Measurements from ENCODE around the gene EBI3. TPM values are rescaled to one million over a fixed set of nuclear protein-coding genes. Genes with fewer than 3 reads are reported as not detected.
"Not testable (repeated sequence)": the region's sequence is repeated elsewhere in the genome, so short reads cannot be mapped to it uniquely, and the experiment has no call there.

The EBI3 gene
- total RNA-seq, 1 donor = 0.27 TPM

DNA sequence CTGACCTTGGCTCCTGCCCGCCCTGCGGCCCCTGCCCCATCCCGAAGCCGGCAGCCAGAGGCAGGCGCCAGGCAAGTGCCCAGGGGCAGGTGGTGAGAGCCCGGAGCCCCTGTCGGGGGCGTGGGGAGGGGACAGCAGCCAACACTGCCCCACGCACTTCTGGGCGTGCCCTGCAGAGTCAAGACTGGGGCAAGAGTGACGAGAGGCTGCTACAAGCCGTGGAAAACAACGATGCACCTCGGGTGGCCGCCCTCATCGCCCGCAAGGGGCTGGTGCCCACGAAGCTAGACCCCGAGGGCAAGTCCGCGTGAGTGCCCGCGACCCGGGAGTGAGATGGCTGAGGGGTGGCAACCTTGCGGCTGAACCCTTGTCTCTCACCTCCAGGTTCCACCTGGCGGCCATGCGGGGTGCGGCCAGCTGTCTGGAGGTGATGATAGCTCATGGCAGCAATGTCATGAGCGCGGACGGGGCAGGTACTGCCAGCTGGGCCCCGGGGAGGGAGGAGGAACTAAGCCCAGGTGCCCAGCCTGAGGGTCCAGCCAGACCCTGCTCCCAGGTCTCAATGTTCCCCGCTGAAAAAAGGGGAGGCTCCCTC lies 29.5 kb upstream of the EBI3 start:
- DNase-seq (ENCODE audit: low read depth in 2 of 3, low spot score in 2 of 3) = no peak

DNA sequence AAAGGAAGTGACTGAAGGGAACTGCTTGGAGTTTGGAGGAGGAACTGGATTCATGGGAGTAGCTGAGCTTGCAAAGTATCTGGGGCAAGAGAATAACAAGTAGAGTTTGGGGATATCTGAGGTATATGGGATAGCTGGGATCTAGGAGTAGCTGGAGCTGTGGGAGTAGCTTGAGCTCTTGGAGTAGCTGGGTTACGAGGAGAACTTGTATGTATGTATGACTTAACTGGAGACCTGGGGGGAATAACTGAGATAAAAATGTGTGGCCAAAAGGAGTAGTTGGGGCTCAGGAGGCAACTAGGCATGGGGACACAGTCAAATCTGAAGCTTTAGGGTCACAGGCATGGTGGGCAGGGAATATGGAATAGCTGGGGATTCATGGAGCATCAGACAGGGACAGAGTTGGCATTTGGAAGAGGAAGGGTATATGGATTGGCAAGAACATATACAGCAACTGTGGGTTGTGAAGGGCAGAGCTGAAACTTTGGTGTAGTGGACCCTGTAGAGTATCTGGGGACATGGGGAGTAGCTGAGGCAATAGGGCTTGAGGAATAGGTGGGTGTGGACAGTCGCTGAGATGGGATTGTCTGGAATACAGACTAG lies 28.3 kb upstream of the EBI3 start:
- no peak for DNase-seq (ENCODE audit: low read depth in 2 of 3, low spot score in 2 of 3)

DNA sequence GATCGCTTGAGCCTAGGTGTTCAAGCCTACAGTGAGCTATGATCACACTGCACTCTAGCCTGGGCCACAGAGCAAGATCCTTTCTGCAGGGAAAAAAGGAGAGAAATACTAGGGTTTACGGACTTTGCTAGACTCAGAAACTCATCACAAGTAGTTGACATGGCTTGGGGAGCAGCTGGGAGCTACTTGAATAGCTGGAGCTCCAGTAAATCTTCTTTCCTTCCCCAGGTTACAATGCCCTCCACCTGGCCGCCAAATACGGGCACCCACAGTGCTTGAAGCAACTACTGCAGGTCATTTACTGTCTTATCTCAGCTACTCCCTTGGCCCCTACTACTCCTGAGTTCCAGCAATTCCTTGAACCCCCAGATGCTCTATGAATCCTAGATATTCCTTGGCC lies 27.5 kb upstream of the EBI3 start:
- no peak for DNase-seq (ENCODE audit: low read depth in 2 of 3, low spot score in 2 of 3)

DNA sequence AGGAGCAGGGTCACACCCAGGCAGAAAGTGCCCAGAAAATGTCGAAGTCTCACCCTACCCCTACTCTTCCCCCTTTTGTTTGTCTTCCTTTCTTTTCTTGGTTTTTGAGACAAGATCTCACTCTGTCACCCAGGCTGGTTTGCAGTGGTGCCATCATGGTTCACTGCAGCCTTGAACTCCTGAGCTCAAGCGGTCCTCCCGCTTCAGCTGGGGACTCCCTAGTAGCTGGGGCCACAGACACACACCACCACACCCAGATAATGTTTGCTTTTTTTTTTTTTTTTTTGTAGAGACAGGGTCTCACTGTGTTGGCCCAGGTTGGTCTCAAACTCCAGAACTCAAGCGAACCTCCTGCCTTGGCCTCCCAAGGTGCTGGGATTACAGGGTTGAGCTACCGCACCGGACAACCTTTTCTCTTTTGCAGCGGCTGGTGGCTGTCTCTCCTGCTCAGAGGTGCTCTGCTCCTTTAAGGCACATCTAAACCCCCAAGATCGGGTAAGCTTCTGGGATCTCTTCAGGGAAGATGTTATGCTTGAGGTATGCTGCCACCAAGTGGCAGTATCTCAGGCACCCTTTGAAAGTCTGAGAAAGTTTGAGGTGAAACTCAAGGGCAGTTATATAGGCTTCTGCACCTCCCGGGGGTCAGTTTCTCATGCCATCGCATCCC lies 22.4 kb upstream of the EBI3 start:
- no peak for DNase-seq (ENCODE audit: low read depth in 2 of 3, low spot score in 2 of 3)

DNA sequence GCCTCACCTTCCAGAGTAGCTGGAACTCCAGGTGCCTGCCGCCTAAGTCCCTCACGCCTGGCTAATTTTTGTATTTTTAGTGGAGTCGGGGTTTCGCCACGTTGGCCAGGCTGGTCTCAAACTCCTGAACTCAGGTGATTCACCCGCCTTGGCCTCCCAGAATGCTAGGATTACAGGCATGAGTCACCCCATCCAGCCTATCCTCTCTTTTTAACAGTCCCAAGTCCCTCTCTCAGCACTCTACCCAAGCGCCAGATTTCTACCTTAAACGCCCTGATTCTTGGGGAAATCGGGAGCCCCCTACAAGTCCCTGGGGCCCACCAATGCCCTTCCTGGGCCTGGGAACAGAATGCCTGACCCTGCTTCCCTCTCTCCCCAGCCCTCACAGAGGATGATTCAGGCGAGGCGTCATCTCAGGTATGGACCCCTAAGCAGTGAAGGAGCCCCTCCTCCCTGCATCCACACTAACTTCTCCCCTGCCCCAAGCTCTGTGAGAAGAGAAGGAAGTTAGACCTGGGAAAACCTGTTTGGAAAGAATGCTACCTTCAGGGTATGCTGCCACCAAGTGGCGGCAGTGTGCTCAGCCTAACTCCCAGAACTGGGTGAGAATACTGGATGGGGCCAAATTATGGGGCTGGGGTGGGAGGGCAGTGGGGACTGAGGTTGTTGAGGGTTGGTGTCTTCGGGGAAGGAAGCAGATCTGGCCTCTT lies 20.8 kb upstream of the EBI3 start:
- no peak for DNase-seq (ENCODE audit: low read depth in 2 of 3, low spot score in 2 of 3)

DNA sequence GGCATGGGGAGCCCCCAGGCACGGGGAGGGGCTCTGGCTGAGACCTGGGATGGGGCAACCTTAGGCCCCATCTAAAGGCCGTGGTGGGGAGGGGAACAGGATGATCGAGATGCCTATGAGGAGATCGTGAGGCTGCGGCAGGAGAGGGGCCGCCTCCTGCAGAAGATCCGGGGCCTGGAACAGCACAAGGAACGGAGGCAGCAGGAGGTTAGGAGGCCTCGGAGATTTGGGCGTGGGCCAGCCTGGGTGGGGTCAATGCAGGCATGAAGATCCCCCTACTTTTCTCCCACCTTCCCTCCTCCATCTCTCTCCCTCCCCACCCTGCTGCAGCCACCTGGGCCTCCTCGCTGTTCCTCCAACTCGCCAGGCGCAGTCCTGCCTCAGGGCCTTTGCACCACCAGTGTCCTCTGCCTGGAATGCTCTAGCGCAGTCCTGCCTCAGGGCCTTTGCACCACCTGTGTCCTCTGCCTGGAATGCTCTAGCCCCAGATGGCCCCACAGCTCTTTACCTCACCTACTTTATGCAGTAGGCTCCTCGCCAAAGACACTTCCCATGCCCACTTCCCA lies 19.1 kb upstream of the EBI3 start:
- no peak for DNase-seq (ENCODE audit: low read depth in 2 of 3, low spot score in 2 of 3)

DNA sequence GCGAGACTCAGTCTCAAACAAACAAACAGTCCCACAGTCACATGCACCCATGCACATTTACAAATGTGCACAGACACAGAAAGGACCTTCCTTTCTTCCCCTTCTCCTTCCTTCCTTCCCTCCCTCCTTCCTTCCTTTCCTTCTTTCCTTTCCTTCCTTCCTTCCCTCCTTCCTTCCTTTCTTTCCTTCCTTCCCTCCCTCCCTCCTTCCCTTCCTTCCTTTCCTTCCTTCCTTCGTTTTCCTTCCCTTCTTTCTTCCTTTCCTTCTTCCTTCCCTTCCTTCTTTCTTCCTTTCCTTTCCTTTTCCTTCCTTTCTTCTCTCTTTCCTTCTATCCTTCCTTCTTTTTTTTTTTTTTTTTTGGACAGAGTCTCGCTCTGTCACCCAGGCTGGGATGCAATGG lies 16.2 kb upstream of the EBI3 start:
- DNase-seq (ENCODE audit: low read depth in 2 of 3, low spot score in 2 of 3) = no peak

DNA sequence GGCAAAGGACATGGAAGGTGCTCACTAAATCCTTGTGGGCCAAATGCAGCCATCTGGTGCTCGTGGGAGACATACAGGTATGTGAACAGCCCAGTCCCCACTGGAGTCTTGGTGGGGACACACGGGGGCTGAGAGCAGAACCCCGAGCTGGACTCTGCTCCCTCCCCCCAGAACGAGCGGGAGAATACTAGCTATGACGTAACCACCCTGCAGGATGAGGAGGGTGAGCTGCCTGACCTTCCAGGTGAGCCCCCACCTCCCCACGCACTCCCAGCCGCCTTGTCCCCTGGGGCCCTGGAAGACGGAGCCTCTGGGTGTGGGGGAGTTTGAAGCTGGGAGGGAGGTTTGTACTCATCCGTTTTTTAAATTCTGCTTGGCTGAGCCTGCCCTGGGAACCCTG lies 13.5 kb upstream of the EBI3 start:
- DNase-seq (ENCODE audit: low read depth in 2 of 3, low spot score in 2 of 3) = no peak

DNA sequence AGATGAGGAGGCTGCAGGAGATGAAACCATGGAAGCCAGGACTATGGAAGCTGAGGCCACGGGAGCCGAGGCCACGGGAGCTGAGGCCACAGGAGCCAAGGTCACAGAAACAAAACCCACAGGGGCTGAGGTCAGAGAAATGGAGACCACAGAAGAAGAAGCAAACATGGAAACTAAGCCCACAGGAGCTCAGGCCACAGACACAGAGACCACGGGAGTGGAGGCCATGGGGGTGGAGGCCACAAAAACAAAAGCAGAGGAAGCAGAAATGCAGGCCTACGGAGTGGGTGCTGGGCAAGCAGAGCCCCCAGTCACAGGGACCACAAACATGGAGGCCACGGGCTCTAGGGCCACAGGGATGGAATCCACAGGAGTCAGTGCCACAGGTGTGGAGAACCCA lies 12.5 kb upstream of the EBI3 start:
- DNase-seq (ENCODE audit: low read depth in 2 of 3, low spot score in 2 of 3) = no peak

DNA sequence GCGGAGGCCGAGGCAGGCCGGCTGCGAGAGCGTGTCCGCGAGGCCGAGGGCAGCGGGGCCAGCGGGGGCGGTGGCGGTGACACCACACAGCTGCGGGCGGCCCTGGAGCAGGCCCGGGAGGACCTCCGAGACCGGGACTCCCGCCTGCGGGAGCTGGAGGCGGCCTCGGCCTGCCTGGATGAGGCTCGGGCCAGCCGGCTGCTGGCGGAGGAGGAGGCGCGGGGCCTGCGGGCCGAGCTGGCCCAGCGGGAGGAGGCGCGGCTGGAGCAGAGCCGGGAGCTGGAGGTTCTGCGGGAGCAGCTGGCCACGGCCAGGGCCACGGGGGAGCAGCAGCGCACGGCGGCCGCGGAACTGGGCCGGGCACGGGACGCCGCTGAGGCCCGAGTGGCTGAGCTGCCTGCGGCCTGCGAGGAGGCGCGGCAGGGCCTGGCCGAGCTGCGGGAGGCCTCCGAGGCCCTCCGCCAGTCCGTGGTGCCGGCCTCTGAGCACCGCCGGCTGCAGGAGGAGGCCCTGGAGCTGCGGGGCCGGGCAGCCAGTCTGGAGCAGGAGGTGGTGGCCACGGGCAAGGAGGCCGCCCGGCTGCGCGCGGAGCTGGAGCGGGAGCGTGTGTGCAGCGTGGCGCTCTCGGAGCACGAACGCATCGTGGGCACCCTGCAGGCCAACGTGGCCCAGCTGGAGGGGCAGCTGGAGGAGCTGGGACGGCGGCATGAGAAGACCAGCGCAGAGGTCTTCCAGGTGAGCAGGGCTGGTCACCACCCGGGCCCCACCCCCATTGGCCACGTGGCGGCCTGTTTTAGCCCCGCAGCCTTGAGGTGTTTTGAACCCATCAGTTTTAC lies 11.7 kb upstream of the EBI3 start:
- no peak for DNase-seq (ENCODE audit: low read depth in 2 of 3, low spot score in 2 of 3)

DNA sequence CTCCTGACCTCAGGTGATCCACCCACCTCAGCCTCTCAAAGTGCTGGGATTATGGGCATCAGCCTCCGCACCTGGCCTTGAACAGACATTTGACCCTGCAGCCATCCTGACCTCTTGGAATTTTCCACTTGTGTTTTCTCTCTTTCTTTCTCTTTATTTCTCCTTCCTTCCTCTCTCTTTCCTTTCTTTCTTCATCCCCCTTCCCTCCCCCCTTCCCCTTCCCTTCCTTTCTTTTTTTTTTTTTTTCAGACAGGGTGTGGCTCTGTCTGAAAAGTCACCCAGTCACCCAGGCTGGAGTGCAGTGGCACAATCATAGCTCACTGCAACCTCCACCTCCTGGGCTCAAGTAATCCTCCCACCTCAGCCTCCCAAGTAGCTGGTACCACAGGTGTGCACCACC lies 10.8 kb upstream of the EBI3 start:
- DNase-seq (ENCODE audit: low read depth in 2 of 3, low spot score in 2 of 3) = not testable (repeated sequence)

DNA sequence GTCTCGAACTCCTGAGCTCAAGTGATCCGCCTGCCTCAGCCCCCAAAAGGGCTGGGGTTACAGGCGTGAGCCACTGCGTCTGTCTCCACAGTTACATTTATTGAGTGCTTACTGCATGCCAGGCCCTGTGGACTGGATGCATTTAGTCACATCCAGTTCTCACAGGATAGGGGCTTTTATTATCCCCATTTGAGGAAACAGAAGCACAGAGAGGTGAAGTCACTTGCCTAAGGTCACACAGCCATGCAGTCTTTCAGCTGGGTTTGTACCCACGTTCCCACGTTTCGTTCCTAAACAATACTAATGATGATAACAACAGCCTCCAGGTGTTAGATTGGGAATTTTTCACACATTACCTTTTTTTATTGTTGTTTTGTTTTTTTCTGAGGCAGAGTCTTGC lies 9.1 kb upstream of the EBI3 start:
- no peak for DNase-seq (ENCODE audit: low read depth in 2 of 3, low spot score in 2 of 3)

DNA sequence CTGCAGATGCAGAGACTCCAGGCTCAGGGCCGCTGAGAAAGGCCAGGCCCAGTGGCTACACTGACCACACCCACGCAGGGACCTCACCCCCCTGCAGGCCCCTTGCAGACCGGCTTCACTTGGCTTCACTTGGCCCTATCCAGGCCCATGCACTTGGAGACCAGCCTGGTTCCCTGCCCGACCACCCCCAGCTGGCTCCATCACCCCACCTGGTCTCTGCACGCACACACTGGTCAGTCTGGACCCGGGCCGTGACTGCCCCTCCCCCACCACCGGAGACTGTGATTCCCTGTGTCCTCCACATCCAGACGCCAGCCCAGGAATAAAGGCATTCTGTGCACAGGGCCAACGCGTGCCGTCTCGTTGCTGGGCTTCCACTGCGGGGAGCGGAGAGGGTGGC lies 4.9 kb upstream of the EBI3 start:
- no peak for DNase-seq (ENCODE audit: low read depth in 2 of 3, low spot score in 2 of 3)

DNA sequence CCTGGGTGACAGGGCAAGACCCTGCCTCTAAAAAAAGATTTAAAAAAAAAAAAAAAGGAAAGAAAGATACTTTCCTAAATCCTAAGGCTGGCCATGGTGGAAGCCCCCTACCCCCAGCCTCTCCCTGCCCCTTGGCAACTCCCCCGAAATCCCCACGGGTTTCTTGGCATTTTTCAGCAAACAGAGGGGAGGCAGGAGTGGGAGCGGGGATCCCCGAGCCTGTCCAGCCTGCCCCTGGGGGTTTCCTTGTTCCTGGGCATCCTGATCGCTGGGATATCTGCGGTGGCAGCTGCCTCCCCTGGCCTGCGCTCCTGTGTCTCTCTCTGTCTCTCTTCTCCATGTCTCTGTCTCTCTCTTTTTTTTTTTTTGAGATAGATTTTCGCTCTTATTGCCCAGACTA lies 3.4 kb upstream of the EBI3 start:
- no peak for DNase-seq (ENCODE audit: low read depth in 2 of 3, low spot score in 2 of 3)

DNA sequence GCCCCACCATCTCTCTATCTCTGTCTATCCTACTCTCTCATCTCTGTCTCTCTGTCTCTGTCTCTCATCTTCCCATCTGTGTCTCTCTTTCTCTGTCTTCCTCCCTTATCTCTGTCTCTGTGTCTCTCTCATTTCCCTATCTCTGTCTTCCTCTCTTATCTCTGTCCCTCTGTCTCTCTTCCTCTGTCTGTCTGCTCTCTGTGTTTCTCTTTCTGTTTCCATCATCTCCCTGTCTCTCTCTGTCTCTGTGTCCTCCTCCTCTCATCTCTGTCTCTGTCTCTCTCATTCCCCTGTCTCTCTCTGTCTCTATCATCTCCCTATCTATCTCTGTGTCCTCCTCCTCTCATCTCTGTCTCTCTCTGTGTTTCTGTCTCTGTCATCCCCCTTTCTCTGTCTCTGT lies 1.6 kb upstream of the EBI3 start:
- no peak for DNase-seq (ENCODE audit: low read depth in 2 of 3, low spot score in 2 of 3)

DNA sequence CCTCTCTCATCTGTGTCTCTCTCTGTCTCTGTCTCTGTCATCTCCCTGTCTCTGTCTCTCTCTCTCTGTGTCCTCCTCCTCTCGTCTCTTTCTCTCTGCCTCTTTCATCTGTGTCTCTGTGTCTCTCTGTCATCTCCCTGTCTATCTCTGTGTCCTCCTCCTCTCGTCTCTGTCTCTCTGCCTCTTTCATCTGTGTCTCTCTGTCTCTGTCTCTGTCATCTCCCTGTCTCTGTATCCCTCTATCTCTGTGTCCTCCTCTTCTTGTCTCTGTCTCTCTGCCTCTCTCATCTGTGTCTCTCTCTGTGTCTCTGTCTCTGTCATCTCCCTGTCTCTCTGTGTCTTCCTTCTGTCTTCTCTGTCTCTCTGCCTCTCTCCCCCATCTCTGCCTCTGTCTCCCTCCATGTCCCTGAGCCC lies 551 bp upstream of the EBI3 start:
- no peak for DNase-seq (ENCODE audit: low read depth in 2 of 3, low spot score in 2 of 3)

DNA sequence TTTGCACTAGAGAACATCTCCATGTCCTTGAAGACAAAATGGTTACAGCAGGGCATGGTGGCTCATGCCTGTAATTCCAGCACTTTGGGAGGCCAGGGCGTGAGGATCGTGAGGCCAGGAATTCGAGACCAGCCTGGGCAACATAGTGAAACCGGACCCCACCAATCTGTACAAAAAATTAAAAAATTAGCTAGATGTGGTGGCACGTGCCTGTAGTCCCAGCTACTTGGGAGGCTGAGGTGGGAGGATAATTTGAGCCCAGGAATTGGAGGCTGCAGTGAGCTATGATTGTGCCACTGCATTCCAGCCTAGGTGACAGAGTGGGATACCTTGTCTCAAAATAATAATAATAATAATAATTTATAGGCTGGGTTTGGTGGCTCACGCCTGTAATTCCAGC lies 914 bp downstream of the EBI3 start:
- not testable (repeated sequence) for DNase-seq (ENCODE audit: low read depth in 2 of 3, low spot score in 2 of 3)

DNA sequence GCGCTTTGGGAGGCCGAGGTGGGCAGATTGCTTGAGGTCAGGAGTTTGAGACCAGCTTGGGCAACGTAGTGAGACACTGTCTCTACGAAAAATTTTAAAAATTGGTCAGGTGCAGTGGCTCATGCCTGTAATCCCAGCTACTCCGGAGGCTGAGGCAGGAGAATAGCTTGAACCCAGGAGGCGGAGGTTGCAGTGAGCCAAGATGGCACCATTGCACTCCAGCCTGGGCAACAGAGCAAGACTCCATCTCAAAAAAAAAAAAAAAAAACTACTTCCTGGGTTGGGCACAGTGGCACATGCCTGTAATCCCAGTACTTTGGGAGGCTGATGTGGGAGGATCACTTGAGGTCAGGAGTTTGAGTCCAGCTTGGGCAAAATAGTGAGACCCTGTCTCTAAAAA lies 2.2 kb downstream of the EBI3 start:
- DNase-seq (ENCODE audit: low read depth in 2 of 3, low spot score in 2 of 3) = not testable (repeated sequence)

DNA sequence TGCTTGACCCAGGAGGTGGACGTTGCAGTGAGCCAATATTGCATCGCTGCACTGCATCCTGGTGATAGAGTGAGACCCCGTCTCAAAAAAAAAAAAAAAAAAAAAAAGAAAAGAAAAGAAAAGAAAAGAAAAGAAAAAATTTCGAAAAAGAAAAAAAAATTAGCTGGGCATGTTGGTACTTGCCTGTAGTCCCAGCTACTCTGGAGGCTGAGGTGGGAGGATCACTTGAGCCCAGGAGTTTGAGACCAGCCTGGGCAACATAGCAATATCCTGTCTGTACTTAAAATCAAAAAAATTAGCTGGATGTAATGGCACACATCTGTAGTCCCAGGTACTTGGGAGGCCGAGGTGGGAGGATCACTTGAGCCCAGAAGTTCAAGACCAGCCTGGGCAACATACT lies 2.8 kb downstream of the EBI3 start:
- DNase-seq (ENCODE audit: low read depth in 2 of 3, low spot score in 2 of 3) = not testable (repeated sequence)

DNA sequence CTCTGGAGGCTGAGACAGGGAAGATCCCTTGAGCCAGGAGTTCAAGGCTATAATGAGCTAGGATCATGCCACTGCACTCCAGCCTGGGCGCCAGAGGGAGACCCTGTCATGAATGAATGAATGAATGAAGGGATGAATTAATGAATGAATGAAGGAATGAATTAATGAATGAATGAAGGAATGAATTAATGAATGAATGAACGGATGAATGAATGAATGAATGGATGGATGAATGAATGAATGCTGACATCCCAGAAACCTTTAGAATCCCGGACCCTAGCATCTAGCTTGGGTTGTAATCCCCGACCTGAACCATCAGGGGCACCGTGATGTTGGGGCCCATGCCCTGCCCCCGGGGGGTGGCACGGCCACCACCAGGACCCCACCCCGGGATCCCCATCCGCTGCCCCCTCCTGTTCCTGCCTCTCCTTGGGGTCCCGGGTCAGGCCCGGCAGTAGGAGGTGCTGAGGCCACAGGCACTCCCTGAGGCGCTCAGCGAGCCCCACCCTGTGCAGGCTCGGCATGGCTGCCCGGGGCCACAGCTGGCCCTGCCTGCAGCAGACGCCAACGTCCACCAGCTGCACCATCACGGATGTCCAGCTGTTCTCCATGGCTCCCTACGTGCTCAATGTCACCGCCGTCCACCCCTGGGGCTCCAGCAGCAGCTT lies 3.4 kb downstream of the EBI3 start:
- no peak for DNase-seq (ENCODE audit: low read depth in 2 of 3, low spot score in 2 of 3)
